HG03039 (cell line): Measurements from ENCODE around the gene PFN2.
A peak's percentile ranks its signal among the peaks of the same experiment; 100 is the strongest.
"Not testable (repeated sequence)": the region's sequence is repeated elsewhere in the genome, so short reads cannot be mapped to it uniquely, and the experiment has no call there.

Experiments used
- ATAC-seq: cut with Tn5 transposase; IDR thresholded peaks from one replicate; pipeline ENCODE4 v1.9.1; 2021; ENCODE audit warnings: mild to moderate bottlenecking, moderate library complexity; ENCODE audit not compliant: unreplicated experiment

The PFN2 gene

GRCh38 chr3:149970716-149971402 lies at the start of gene PFN2:
TSS of gene PFN2 (minus strand) at chr3:149970895. CDS start at chr3:149970856, 39 bp downstream.
- ATAC-seq = peak; percentile 35

- ATAC-seq = no peak
These were observed 45.2 kb upstream of the PFN2 start for GRCh38 chr3:150015901-150016300.

- ATAC-seq = no peak
These were observed 44.1 kb upstream of the PFN2 start for GRCh38 chr3:150014782-150015181.

- ATAC-seq = no peak
These were observed 43.1 kb upstream of the PFN2 start for GRCh38 chr3:150013801-150014200.

GRCh38 chr3:150006794-150007193 lies 36.1 kb upstream of the PFN2 start:
- no peak for ATAC-seq

GRCh38 chr3:150005243-150006112 lies 34.8 kb upstream of the PFN2 start:
- ATAC-seq = no peak

GRCh38 chr3:150000641-150001040 lies 29.9 kb upstream of the PFN2 start:
- ATAC-seq = no peak

- no peak for ATAC-seq
These were observed 28.7 kb upstream of the PFN2 start for GRCh38 chr3:149999421-149999820.

- ATAC-seq = no peak
These were observed 28.3 kb upstream of the PFN2 start for GRCh38 chr3:149998946-149999345.

- no peak for ATAC-seq
These were observed 21.8 kb upstream of the PFN2 start for GRCh38 chr3:149992416-149993058.

- ATAC-seq = no peak
These were observed 19.8 kb upstream of the PFN2 start for GRCh38 chr3:149990423-149990948.

GRCh38 chr3:149989307-149989706 lies 18.6 kb upstream of the PFN2 start:
- no peak for ATAC-seq

GRCh38 chr3:149983628-149984027 lies 12.9 kb upstream of the PFN2 start:
- ATAC-seq = no peak

GRCh38 chr3:149983053-149983452 lies 12.4 kb upstream of the PFN2 start:
- not testable (repeated sequence) for ATAC-seq

- ATAC-seq = not testable (repeated sequence)
These were observed 11.3 kb upstream of the PFN2 start for GRCh38 chr3:149981979-149982378.

GRCh38 chr3:149977386-149977785 lies 6.7 kb upstream of the PFN2 start:
- ATAC-seq = no peak

- ATAC-seq = no peak
These were observed 5.2 kb upstream of the PFN2 start for GRCh38 chr3:149975919-149976318.

GRCh38 chr3:149971403-149972075 lies 844 bp upstream of the PFN2 start:
- ATAC-seq = peak; percentile 5

- peak; percentile 47 for ATAC-seq
These were observed 567 bp downstream of the PFN2 start for GRCh38 chr3:149969940-149970715.
